SIG-M5 (cell line): Measurements from ENCODE around the gene TRAF7.

Experiments used
- DNase-seq: peaks from one replicate; lab custom pipeline; 2025; lab: John Stamatoyannopoulos, UW

TRAF7 gene

DNA sequence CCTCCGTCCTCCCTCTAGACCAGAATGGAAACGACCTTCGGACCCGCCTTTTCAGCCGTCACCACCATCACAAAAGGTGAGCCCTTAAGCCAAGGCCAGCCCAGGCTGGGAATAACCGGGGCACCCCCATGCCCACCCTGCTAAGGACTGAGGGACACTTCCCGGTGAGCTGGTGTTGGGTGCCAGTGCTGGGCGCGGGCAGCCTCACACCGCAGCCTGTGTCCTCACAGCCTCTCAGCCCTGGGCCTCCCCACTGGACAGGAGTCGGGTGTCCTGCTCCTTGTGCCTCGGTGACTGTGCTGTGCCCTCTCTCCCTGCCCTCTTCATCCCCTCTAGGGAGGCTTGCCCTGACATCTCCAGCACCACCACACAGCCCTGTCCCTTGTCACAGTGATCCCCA is 10.3 kb downstream of the TRAF7 start:
- no peak for DNase-seq

DNA sequence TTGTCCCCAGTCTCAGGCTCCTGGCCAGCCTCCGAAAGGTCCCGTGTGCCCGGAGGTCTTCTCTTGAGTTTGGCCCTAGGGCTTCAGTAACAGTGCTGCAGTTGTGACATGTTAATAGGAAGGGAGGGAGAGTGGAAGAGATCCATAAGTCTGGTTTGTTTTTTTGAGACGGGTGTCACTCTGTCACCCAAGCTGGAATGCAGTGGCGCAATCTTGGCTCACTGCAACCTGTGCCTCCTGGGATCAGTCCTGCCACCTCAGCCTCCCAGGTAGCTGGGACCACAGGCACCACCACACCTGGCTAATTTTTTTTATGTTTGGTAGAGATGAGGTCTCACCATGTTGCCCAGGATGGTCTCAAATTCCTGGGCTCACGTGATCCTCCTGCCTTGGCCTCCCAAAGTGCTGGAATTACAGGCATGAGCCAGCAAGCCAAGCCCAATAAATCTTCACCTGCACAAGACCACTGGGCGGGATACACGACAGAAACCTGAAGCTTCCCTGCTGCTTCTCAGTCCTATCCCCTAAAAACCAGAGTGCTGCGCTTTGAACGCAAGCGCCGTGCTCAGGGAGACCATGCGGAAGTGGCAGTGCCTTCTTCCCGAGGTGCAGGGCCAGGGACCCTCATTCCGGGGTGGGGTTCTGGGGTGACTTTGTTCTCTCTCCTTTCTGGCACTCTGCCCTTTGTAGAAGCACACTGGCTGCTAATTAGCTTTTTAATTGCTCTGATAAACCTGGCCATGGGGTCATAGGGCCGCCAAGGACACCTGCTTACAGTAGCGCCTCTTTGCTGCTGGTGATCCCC is 10.9 kb downstream of the TRAF7 start:
- DNase-seq, result no peak

DNA sequence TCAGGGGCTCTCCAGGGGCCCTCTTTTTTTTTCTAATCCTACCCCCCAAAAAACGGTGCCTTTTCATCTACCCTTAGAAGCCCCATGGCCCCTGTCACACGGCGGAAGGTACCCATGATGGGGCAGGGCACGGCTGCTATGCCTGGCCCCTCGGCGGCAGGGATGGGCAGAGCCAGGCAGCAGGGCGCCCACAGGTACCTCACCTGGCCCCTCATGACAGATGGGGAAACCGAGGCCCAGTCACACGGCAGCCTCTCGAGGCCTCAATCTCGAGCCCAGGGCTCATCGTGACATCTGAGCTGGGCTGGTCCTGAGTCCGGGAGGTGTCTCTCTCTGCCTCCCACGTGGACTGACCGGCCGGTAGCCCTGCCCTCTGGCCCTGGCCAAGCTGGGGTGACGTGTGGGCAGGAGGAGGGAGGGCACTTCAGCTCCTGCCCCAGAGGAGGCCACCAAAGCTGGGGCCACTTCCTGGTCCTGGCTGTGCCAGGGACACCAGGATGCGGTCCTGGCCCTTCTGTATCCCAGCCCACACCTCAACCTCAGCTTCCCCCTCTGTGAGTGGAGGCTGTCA is 11.6 kb downstream of the TRAF7 start:
- no peak for DNase-seq

DNA sequence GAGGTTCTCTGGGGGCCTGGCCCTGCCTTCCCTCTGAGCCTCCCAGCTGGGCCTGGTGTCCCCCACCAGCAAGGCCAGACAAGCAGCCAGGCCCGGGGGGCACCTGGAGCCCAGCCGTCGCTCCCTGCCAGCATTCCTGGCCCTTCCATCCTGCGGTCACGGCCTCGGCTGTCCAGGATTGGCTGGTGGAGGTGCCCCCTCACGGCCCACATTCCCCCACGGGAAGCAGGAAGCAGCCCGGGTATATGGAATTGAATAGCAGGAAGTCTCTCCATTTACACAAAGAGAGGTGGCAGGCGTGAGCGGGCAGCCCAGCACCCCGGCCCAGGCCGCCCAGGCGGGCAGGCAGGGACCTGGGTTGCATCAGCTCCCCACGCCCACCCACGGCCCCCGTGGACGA is 14.5 kb downstream of the TRAF7 start:
- no peak for DNase-seq

DNA sequence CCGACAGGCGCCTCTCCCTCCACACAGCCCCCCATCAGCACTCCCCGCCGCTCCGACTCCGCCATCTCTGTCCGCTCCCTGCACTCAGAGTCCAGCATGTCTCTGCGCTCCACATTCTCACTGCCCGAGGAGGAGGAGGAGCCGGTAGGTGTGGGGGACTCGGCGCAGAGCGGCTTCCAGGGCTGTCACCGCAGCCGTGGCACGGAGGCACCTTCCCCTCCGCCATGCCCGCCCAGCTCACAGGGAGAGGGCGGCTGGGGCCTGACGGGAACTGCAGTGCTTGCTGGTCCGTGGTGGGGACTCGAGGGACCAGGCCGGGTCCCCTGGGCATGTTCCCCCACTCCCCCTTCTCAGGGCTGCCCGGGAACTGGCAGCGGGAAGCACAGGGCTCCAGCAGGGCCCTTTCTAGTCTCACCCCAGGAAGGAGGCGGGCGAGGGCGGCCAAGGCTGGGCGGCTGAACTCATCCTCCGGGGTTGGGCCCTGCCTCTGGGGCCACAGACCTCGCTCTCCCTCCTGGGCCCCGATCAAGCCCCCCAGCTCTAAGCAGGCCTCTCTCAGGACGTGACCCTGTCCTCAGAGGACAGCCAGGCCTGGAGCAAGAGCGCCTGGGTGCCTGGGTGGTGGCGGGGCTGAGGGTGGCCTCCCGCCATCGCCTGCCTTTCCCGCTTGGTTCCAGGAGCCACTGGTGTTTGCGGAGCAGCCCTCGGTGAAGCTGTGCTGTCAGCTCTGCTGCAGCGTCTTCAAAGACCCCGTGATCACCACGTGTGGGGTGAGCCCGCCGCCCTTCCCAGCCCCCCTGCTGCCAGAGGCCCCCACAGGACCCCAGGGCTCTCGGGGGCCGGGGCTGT is 15.2 kb downstream of the TRAF7 start:
- DNase-seq, result no peak

DNA sequence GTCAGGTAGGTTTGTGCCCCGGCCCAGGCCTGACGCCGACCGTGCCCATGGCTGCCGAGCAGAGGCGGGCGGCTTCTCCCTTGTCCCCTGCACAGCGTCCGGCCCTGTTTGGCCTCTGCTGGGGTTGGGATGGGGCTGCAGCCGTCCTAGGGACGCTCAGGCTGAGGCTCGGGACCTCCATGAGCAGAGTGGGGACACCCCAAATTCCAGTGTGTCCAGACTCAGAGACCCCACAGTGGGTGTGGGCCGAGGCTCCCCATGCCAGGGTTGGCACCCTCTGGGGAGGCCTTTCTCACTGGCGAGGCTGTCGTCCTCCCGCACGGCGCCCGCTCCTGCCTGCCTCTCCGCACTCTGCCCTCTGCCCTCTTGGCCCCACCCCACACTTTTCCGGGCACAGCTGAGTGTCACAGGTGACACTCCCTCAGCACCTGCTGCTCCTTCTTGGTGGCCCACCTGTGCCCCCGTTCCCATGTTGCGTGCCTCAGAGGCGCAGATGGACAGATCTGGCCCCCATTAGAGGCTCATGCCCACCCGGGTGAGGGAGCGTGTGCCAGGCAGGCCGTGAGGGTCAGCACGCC is 16.1 kb downstream of the TRAF7 start:
- no peak for DNase-seq

DNA sequence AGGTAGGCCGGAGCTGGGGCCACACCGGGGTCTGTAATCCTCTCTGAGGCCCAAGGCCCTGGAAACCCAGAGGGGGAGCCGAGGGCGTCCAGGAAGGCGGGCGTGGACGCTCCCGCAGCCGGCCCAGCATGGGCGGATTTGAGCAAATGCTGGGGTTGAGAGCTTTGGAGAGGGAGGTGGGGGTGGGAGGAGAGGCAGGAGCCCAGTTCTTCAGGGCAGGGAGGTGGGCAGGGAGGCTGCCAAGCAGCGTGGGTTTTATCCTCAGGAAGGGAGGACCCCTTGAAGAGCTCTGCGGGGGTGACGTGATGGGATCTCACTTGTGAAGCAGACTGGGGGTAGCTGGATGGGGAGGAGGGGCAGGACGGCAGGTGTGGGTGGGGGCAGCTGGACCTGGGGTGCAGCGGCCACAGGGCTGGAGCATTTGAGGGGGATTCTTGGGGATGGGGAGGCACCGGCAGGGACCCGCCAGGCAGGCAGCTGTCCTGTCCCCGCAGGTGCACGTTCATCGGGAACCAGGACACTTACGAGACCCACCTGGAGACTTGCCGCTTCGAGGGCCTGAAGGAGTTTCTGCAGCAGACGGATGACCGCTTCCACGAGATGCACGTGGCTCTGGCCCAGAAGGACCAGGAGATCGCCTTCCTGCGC is 17.2 kb downstream of the TRAF7 start:
- no peak for DNase-seq

DNA sequence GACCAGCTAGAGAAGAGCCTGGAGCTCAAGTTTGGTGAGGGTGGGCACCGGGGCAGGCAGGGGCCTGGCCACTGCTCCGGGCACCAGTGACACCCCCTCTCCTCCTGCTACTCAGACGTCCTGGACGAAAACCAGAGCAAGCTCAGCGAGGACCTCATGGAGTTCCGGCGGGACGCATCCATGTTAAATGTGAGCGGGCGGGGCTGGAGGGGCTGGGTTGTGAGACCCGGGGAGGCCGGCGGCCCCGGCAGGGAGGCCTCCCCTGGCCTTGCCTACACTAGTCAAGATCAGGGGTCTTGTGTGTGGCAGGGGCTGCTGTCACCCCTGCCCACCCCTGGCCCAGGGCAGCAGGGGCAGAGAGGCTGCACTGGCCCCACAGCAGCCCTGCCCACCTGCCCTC is 17.8 kb downstream of the TRAF7 start:
- no peak for DNase-seq

DNA sequence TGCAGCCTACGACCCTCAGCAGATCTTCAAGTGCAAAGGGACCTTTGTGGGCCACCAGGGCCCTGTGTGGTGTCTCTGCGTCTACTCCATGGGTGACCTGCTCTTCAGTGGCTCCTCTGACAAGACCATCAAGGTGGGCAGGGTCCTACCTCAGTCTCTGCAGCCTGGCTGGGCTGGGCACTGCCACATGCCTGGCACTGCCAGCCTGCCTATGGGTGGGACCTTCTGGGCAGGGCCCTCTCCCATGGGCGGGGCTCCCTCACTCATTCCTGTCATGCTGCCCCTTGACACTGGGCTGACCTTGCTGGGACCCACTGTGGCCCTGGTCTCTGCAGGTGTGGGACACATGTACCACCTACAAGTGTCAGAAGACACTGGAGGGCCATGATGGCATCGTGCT is 18.3 kb downstream of the TRAF7 start:
- DNase-seq, result no peak

DNA sequence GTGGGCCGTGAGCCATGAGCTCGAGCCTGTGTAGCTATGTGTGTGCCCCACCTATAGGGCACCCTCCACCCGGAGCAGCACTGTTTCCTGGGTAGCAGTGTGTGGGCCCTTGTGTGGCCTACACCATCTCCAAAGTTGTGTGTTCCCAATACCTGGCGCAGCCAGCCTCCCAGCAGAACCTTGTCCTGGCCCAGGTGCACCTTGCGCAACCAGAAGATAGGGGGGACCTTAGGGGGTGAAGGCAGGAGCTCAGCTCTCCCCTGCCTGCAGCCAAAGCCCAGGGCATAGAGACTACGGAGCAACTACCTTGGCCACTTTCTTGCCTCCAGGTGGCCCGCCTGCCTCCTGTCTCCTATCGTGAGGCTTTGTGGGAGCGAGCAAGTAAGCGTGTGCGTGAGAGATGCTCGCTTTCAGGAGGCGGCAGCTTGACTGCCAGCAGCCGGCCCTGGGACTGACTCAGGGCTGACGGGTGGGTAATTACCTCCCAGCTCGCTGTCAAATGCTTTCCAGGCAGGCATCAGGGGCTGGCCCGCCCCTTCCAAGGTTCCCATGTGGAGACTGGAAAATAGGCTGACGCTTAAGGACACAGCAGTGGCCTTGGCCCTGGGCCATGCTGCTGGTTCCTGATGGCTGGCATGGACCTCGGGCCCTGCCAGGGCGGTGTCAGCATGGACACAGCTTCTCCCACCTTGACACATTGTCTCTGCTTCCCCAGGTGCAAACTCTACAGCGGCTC is 19.0 kb downstream of the TRAF7 start:
- DNase-seq, result no peak

DNA sequence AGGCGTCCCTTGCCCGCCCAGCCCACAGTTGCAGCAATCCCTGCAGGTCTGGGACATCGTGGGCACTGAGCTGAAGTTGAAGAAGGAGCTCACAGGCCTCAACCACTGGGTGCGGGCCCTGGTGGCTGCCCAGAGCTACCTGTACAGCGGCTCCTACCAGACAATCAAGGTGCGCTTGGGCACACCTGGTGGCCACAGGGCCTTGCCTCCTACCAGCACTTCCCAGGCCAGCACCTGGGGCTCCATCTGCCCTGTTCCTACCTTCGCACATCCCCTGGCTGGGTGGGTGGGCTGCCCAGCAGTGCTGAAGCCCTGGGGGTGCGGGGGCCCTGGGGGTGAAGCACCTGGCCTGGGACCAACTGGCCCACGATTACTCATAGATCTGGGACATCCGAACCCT is 19.9 kb downstream of the TRAF7 start:
- no peak for DNase-seq

DNA sequence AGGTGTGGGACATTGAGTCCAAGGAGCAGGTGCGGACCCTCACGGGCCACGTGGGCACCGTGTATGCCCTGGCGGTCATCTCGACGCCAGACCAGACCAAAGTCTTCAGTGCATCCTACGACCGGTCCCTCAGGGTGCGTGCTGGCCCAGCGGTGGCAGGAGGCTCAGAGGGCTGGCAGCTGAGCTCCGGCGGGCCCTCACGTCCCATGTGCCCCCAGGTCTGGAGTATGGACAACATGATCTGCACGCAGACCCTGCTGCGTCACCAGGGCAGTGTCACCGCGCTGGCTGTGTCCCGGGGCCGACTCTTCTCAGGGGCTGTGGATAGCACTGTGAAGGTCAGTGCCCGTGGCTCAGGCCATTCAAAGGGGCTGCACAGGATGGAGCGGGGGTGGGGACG is 20.5 kb downstream of the TRAF7 start:
- no peak for DNase-seq

DNA sequence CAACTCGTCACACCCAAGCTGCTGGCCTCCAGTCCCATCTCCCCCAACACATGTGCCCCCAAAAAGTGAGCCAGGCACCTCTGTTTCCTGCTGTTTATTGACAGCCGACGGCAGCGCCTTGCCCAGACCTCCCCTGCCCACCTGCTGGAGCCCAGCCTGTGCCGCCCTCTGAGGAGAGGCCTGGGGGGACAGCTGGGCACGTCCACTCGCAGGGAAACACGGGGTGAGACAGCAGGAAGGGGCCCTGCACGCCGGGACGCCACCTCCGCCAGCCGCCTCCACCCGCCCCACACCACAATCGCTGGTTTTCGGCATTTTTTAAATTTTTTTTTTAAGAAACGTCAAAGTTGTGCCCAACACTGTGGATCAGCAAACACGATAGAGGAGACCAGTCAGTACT is 21.5 kb downstream of the TRAF7 start:
- no peak for DNase-seq

DNA sequence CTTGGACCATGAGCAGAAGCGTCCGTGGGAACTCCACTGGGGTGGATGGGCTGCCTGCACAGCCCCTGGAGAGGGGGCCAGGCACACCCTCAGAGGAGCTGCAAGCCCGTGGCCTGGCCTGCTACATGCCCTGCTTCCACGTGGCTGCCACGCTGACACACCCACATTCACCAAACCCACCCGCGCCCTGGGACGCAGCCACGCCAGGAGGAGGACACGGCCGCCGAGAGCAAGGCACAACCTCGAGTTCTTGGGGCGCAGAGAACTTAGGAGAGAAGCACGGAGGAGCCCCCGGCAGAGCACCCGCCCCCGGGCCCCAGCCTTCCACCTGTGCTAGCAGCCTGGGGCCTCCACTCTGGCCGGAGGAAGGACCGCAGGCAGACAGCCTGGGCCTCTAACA is 22.0 kb downstream of the TRAF7 start:
- DNase-seq, result no peak

DNA sequence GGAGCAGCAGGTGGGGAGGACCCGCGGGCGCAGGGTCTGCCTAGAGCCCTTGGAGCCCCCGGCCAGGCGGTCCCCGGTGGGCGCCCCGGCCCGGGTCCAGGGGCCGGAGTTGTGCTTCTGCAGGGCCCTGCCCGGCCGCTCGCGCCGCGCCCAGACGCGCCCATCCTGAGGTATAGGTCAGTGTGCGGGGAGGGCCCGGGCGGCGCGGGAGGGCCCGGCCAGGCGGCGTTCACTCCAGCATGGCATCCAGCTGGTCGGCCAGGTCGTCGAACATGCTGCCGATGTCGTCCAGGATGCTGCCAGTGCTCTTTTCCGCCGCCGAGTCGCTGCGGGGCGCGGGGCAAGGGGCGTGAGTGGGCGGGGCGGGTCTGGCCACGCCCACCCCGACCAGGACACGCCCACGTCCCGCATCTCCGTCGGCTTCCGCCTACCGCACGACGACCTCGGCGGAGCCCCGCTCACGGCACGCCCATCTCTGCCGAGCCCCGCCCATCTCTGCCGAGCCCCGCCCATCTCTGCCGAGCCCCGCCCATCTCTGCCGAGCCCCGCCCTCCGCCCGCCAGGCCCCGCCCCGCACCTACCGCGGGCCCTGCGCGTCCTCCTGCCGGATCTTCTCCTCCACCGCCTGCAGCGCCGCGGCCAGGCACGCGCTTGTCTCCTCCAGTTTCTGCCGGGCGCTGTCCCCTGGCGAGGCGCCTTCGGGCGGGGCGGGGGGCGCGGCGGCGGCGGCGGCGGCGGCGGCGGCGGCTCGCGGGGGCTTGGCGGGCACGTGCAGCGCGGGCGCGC is 22.9 kb downstream of the TRAF7 start:
- no peak for DNase-seq

DNA sequence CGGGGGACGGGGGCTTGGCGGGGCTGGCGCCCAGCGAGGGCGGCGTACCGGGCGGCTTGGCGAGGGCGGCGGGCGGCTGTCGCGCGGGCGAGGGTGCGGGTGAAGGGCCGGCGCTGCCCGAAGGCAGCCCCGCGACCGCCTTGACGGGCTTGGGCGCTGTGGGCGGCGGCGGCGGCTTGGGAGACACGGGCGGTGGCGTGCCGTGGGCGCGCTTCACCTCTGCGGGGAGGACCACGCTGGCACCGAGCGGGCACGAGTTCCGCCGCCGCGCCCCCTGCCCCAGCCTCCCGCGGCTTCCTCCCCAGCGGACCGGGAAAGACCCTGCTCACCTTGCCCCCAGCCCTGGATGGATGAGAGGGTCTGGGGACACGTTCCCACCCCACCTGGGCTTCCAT is 23.5 kb downstream of the TRAF7 start:
- DNase-seq, result no peak

DNA sequence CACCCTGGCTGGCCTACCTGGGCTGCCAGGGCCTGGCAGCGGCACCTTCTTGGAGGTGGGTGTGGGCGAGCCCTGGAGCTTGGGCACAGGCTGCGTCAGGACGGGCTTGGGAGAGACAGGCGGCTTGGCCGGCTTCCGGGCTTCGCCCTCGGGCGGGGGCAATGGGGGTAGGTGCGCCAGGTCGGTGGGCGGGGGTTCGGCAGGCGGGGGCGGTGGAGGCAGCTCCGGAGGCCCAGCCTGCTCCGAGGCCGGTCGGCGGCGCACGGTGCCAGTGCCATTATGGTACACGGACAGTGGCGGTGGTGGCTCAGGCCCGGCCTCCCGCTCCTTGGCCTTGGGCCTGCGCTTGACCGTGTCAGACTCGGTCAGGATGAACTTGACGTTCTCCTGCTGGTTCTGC is 24.0 kb downstream of the TRAF7 start:
- no peak for DNase-seq

DNA sequence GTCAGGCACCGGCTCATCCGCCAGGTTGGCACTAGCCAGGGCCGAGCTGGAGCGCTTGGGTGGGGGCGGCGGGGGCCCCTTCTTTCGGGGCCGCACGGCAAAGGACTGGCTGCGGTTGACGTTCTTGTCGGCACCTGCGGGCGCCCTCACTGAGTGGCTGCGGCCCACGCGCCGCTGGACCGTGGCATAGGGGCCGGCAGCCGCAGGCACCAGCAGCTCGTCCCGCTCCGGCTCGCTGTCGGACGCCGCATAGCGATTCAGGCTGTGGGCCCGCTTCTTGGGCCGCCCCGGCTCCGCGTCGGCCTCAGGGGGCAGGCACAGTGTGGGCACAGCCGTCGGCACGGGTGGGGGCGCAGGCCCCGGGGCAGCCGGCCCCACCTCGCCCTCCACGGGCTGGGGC is 24.9 kb downstream of the TRAF7 start:
- no peak for DNase-seq

DNA sequence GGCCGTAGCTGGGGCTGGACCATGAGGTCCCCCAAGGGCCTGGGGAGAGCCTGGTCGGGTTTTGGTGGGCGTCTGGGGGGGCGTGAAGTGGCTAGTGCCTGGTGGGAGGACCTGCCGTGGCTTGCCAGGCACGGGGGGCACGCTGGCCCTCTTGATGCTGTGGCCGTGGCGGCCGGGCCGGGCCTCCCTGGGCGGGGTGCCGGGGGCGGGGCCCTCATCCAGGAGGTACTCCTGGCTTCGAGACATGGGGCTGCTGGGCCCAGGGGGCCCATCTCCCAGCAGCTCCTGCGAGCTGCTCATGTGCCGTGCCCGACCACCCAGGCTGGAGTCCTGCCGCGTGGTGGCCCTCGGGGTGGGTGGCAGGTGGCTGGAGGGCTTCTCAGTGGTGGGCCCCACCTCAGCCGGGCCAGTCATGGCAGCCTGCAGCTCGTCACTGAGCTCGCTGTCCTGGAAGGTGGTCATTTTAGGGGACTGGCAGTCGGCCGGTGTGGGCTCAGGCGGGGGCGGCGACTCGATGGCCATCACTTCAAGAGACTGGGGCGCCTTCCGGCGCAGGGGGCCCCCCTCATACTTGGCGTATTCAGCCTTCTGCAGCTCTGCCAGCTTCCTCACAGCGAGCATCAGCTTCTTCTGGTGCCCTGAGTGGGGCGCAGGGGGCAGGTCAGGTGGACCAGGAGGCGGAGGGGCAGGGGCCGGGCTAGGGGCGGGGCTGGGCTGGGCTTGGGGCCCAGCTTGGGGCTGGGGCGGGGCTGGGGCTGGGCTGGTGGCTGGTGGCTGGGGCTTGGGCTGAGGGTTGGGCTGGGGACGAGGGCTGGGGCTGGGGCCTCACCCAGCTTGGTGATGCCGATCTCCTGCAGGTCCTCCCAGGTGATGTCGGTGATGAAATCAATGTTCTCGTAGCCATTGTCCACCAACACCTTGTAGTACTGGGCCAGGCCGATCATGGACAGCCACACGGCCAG is 25.7 kb downstream of the TRAF7 start:
- DNase-seq, result no peak

DNA sequence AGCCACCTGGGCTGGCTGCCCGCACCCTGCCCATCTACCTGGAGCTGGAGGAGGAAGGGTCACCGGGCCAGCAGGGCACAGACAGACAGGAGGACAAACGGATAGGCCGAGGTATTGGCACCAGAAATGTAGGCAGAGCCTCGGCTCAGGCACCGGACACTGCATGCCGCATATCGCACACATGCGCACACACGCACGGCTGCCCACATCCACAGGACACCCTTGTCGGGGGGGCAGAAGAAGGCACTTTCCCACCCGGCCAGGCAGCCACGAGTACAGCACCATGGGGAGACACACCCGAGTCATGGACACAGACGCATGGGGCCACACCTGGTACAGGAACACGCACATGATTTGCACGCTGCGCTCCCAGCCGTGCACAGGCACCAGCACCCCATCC is 26.4 kb downstream of the TRAF7 start:
- DNase-seq, result no peak
